Astrocyte of the cerebellum (primary cell): ENCODE measurements around the gene WNT7B.

Experiments used
- DNase-seq: peaks from one replicate; pipeline ENCODE4 v3.0.0-alpha.2; 2011; ENCODE audit warnings: low read depth
- H3K4me3 ChIP-seq: 2 replicates; pipeline ENCODE4 v1.5.1; 2011; ENCODE audit warnings: mild to moderate bottlenecking, low read depth, low read length, moderate library complexity
- CTCF ChIP-seq: IDR thresholded peaks from 2 replicates; pipeline ENCODE4 v1.5.1; 2012; ENCODE audit warnings: low read length, low read depth, moderate library complexity, mild to moderate bottlenecking; ENCODE audit errors: missing control alignments
- in situ Hi-C: cut with HindIII; loops from 2 replicates; pipeline ENCODE4 v1.10.0; 2017; ENCODE audit warnings: low sequenced_read_pairs

Gene WNT7B

GRCh38 chr22:45907996-45908395 is 69.0 kb downstream of the WNT7B start:
- no peak for DNase-seq
- no peak for TF ChIP-seq CTCF
- in situ Hi-C loops = no loop called here
- no peak overlapping the region for H3K4me3 ChIP-seq

- no peak for TF ChIP-seq CTCF
- DNase-seq = no peak
- no peak overlapping the region for H3K4me3 ChIP-seq
- in situ Hi-C loops = no loop called here
These were observed 69.6 kb downstream of the WNT7B start for GRCh38 chr22:45907378-45907777.

- TF ChIP-seq CTCF = no peak
- H3K4me3 ChIP-seq = no peak overlapping the region
- no peak for DNase-seq
- in situ Hi-C loops = no loop called here
These were observed 70.0 kb downstream of the WNT7B start for GRCh38 chr22:45906946-45907345.

GRCh38 chr22:45905924-45906865 is 70.8 kb downstream of the WNT7B start:
- no peak overlapping the region for H3K4me3 ChIP-seq
- in situ Hi-C loops = no loop called here
- no peak for DNase-seq
- TF ChIP-seq CTCF = no peak

- in situ Hi-C loops = no loop called here
- no peak for TF ChIP-seq CTCF
- no peak for DNase-seq
- H3K4me3 ChIP-seq = no peak overlapping the region
These were observed 71.5 kb downstream of the WNT7B start for GRCh38 chr22:45905326-45905923.

- in situ Hi-C loops = no loop called here
- no peak overlapping the region for H3K4me3 ChIP-seq
- TF ChIP-seq CTCF = no peak
- DNase-seq = no peak
These were observed 72.7 kb downstream of the WNT7B start for GRCh38 chr22:45904236-45904635.
